Lung (tissue), 12 donors: ENCODE results near the gene LRP5. TPM values are rescaled to one million over a fixed set of nuclear protein-coding genes. Genes with fewer than 3 reads are reported as not detected.

Experiments
- ATAC-seq: fragments of 200-7000 bp; cut with Tn5 transposase; one replicate; pipeline ENCODE4 v1.9.1; 2020; ENCODE audit warnings: moderate number of reproducible peaks; ENCODE audit not compliant: insufficient read depth, low FRiP score
- DNase-seq, 3 donors: peaks; one replicate each; pipeline ENCODE4 v3.0.0-alpha.2; 2013 to 2017
- H3K27ac ChIP-seq, 2 donors: one replicate each; pipeline ENCODE4 v1.5.1; 2013; ENCODE audit warnings: mild to moderate bottlenecking in 2 of 2, moderate library complexity in 2 of 2, control low read depth in 1 of 2, inconsistent platforms in 1 of 2, low read depth in 1 of 2, low read length in 1 of 2
- H3K27me3 ChIP-seq, 3 donors: one replicate each; pipeline ENCODE4 v1.5.1; 2013; ENCODE audit warnings: low read length in 2 of 3; ENCODE audit not compliant: control insufficient read depth in 3 of 3, insufficient read depth in 3 of 3
- H3K36me3 ChIP-seq, 4 donors: one replicate each; pipeline ENCODE4 v1.5.1; 2013; ENCODE audit warnings: low read length in 4 of 4, mild to moderate bottlenecking in 1 of 4, moderate library complexity in 1 of 4; ENCODE audit not compliant: control insufficient read depth in 4 of 4, insufficient read depth in 4 of 4
- H3K4me1 ChIP-seq, 5 donors: one replicate each; pipeline ENCODE4 v1.5.1; 2013; ENCODE audit warnings: low read length in 5 of 5, mild to moderate bottlenecking in 2 of 5, moderate library complexity in 1 of 5; ENCODE audit not compliant: control insufficient read depth in 5 of 5, insufficient read depth in 5 of 5
- H3K4me3 ChIP-seq: one replicate; pipeline ENCODE4 v1.5.1; 2013; ENCODE audit warnings: mild to moderate bottlenecking, control low read depth, moderate library complexity
- H3K9ac ChIP-seq, 2 donors: one replicate each; pipeline ENCODE4 v1.5.1; 2013; ENCODE audit warnings: low read length in 2 of 2, control low read depth in 1 of 2; ENCODE audit not compliant: insufficient read depth in 1 of 2
- H3K9me3 ChIP-seq, 4 donors: one replicate each; pipeline ENCODE4 v1.5.1; 2013; ENCODE audit warnings: low read length in 3 of 4, mild to moderate bottlenecking in 1 of 4, moderate library complexity in 1 of 4; ENCODE audit not compliant: control insufficient read depth in 4 of 4, insufficient read depth in 3 of 4
- WGBS, 2 donors: extraction: QIAGEN DNeasy Blood & Tissue Kit; methylation state at CpG; one replicate each; pipeline ENCODE4 v1.1.7; 2013; 5-methylcytosine and 5-hydroxymethylcytosine counted together
- polyA plus RNA-seq, 2 donors: library from polyadenylated mRNA; stranded (reverse); fragments of 200-250 nt; gene quantifications; one replicate each; pipeline ENCODE4 v1.2.1, GENCODE V29; 2013
- total RNA-seq, 2 donors: library from RNA; depleted of rRNA in 1 of 2; stranded (reverse); fragments of >200 nt in 1 of 2; gene quantifications; one replicate each; pipeline ENCODE4 v1.2.1, GENCODE V29; 2014 to 2021
- TF ChIP-seq, protein P1 (sequence below): IDR thresholded peaks from 2 replicates; pipeline ENCODE4 v1.5.1; 2012; ENCODE audit warnings: mild to moderate bottlenecking; ENCODE audit errors: control extremely low read depth, extremely low read depth
- donor health status: control.
- donor health status: control.
- donor health status: Bipolar disorder and iron deficiency.
- donor health status: healthy.
- donor health status: DM: yes; HTN: yes; CAD: no.

The LRP5 gene
- total and polyA plus RNA-seq, 4 donors: 33.7 to 76.4 (median 63.2) TPM

DNA sequence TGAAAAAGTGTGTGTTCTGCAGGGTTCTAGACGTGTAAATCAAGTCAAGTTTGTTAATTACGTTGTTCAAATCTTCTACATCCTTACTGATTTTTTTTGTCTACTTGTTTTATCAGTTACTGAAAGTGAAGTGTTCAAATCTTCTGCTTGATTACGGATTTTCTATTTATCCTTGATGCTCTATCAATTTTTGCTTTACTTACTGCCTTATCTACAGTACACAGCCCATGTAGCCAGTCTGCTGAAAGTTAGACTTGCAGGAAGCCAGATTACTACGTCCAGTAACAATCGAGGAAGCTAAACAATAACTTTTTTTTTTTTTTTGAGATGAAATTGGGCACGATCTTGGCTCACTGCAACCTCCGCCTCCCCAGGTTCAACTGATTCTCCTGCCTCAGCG, 25.0 kb upstream of the LRP5 start:
- DNase-seq (no peak), ATAC-seq (no peak)
- H3K27me3 ChIP-seq: no peaks in the 10 kb centered on the region
- no peak overlapping the region for H3K9ac ChIP-seq
- no peaks in the 10 kb centered on the region for H3K36me3 ChIP-seq
- WGBS, 2 donors: 70 to 73% methylated on average over 8 of the region's 8 CpGs
- no peak overlapping the region for H3K27ac ChIP-seq
- no peaks in the 10 kb centered on the region for H3K4me1 ChIP-seq
- TF ChIP-seq, protein P1, sequence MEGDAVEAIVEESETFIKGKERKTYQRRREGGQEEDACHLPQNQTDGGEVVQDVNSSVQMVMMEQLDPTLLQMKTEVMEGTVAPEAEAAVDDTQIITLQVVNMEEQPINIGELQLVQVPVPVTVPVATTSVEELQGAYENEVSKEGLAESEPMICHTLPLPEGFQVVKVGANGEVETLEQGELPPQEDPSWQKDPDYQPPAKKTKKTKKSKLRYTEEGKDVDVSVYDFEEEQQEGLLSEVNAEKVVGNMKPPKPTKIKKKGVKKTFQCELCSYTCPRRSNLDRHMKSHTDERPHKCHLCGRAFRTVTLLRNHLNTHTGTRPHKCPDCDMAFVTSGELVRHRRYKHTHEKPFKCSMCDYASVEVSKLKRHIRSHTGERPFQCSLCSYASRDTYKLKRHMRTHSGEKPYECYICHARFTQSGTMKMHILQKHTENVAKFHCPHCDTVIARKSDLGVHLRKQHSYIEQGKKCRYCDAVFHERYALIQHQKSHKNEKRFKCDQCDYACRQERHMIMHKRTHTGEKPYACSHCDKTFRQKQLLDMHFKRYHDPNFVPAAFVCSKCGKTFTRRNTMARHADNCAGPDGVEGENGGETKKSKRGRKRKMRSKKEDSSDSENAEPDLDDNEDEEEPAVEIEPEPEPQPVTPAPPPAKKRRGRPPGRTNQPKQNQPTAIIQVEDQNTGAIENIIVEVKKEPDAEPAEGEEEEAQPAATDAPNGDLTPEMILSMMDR: no peak
- H3K4me3 ChIP-seq: no peak overlapping the region
- H3K9me3 ChIP-seq: no peaks in the 10 kb centered on the region

DNA sequence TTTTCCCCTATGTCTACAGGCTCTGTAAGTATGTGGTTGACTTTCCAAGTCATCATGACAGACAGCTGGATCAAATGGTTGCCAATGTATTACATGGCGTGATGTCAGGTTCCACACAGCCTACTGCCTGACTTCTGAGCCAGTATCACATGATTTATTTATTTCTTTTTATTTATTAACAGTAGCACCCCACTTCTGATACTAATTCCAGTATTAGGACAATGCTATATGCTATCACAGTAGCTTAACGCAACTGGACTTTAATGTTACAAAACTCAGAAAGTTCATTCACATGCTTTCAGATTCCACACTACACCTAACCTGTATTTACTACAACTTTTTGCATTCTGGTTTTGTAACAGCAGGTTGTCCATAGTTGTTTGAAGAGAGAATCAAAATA, 22.9 kb upstream of the LRP5 start:
- Histone ChIP-seq H3K9me3 (no peaks in the 10 kb centered on the region), H3K4me1 (peaks cover 0 to 4% (median 0%) of the 10 kb centered on the region in 5 donors), H3K27ac (no peak overlapping the region), H3K27me3 (no peaks in the 10 kb centered on the region), H3K4me3 (no peak overlapping the region), H3K36me3 (no peaks in the 10 kb centered on the region), H3K9ac (no peak overlapping the region)
- WGBS, 2 donors: 95 to 97% methylated on average over 2 of the region's 2 CpGs
- ATAC-seq (no peak), DNase-seq (no peak)
- TF ChIP-seq, protein P1: no peak

DNA sequence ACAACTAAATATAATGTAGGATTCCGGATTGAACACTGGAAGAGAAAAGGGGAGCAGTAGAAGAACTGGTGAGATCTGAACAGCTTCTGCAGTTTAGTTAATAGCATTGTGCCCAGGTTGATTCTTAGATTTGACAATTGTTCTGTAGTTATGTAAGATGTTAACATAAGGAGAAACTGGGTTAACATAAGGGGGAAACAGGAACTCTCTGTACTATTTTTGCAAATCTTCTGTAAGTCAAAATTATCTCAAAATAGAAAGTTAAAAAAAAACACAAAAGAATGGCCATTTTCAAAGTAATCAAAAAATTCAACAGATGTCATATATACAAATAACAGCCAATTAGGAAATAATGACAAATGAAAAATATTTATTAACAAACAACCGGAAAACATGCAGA, 18.7 kb upstream of the LRP5 start:
- TF ChIP-seq, protein P1: no peak
- 72 to 79% methylated on average over 2 of the region's 2 CpGs for WGBS, 2 donors

DNA sequence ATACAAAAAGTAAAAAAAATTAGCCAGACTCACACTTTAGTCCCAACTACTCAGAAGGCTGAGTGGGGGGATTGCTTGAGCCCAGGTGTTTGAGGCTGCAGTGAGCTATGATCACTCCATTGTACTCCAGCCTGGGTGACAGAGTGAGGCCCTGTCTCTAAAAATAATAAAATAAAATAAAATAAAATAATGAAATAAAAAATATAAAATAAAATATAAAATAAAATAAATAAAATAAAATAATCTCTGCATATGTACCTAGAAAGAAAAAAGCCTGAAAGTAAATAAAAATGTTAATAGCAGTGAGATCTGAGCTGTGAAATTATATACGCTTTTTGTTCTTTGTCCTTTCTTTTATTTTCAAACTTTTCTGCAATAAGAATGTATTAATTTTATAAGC, 17.1 kb upstream of the LRP5 start:
- Histone ChIP-seq H3K4me1 (peaks cover 0 to 4% (median 3%) of the 10 kb centered on the region in 5 donors), H3K27ac (no peak overlapping the region), H3K36me3 (no peaks in the 10 kb centered on the region), H3K27me3 (no peaks in the 10 kb centered on the region), H3K9me3 (no peaks in the 10 kb centered on the region), H3K9ac (no peak overlapping the region), H3K4me3 (no peak overlapping the region)
- no peak for DNase-seq
- 98 to 100% methylated on average over 1 of the region's 1 CpG for WGBS, 2 donors
- ATAC-seq: no peak
- TF ChIP-seq, protein P1: no peak

More for the DNA sequence above, 18.7 kb upstream of the LRP5 start:
- Histone ChIP-seq H3K27ac (no peak overlapping the region), H3K9me3 (no peaks in the 10 kb centered on the region), H3K4me3 (no peak overlapping the region), H3K36me3 (no peaks in the 10 kb centered on the region), H3K9ac (no peak overlapping the region), H3K27me3 (no peaks in the 10 kb centered on the region), H3K4me1 (peaks cover 0 to 4% (median 3%) of the 10 kb centered on the region in 5 donors)
- no peak for DNase-seq
- ATAC-seq: no peak
